HEK293 (cell line): ENCODE results near the gene MYO1F.

ENCODE experiments used
- KLF1 ChIP-seq: fragments of 450-650 bp; formaldehyde crosslinking; IDR thresholded peaks from 2 replicates; pipeline ENCODE4 v1.5.1; 2016; ENCODE audit warnings: missing biosample characterization, missing genetic modification characterization
- KLF10 ChIP-seq: fragments of 450-650 bp; IDR thresholded peaks from 2 replicates; pipeline ENCODE4 v1.5.1; 2018; ENCODE audit warnings: missing biosample characterization, mild to moderate bottlenecking, missing genetic modification characterization
- KLF16 ChIP-seq: fragments of 450-650 bp; formaldehyde crosslinking; IDR thresholded peaks from 2 replicates; pipeline ENCODE4 v1.5.1; 2017; ENCODE audit warnings: missing biosample characterization, missing genetic modification characterization
- KLF9 ChIP-seq: fragments of 450-650 bp; formaldehyde crosslinking; IDR thresholded peaks from 2 replicates; pipeline ENCODE4 v1.5.1; 2016; ENCODE audit warnings: missing biosample characterization, missing genetic modification characterization, low read depth
- SETDB1 ChIP-seq: IDR thresholded peaks from one replicate; pipeline ENCODE4 v1.6.1; 2017; ENCODE audit warnings: mild to moderate bottlenecking, low read length, moderate library complexity, mixed read lengths; ENCODE audit not compliant: insufficient read length
- ZBTB8A ChIP-seq: fragments of 450-650 bp; formaldehyde crosslinking; IDR thresholded peaks from 2 replicates; pipeline ENCODE4 v1.5.1; 2016; ENCODE audit warnings: missing biosample characterization, missing genetic modification characterization
- ZEB2 ChIP-seq: fragments of 450-650 bp; formaldehyde crosslinking; IDR thresholded peaks from 2 replicates; pipeline ENCODE4 v1.5.1; 2016; ENCODE audit warnings: missing biosample characterization, missing genetic modification characterization
- ZNF133 ChIP-seq: fragments of 450-650 bp; formaldehyde crosslinking; IDR thresholded peaks from 2 replicates; pipeline ENCODE4 v1.5.1; 2016; ENCODE audit warnings: missing biosample characterization, missing genetic modification characterization
- ZNF23 ChIP-seq: fragments of 450-650 bp; formaldehyde crosslinking; IDR thresholded peaks from 2 replicates; pipeline ENCODE4 v1.5.1; 2016; ENCODE audit warnings: missing biosample characterization, missing genetic modification characterization, borderline replicate concordance
- ZNF274 ChIP-seq, 2 experiments: fragments of 200-500 bp in 1 of 2; fragments of 450-650 bp in 1 of 2; sonication (Bioruptor generic) in 1 of 2; formaldehyde crosslinking in 1 of 2; IDR thresholded peaks; 2 replicates each; pipeline versions ENCODE4 v1.5.1 to v1.6.1; 2014 to 2016; ENCODE audit warnings: borderline replicate concordance in 1 of 2, inconsistent platforms in 1 of 2, low read length in 1 of 2, missing biosample characterization in 1 of 2, missing genetic modification characterization in 1 of 2
- ZNF280C ChIP-seq: fragments of 450-650 bp; formaldehyde crosslinking; IDR thresholded peaks from 2 replicates; pipeline ENCODE4 v1.5.1; 2016; ENCODE audit warnings: missing biosample characterization, missing genetic modification characterization
- ZNF366 ChIP-seq: fragments of 450-650 bp; formaldehyde crosslinking; conservative IDR thresholded peaks from 2 replicates; pipeline ENCODE4 v1.5.1; 2016; ENCODE audit warnings: missing biosample characterization, missing genetic modification characterization
- ZNF510 ChIP-seq: fragments of 450-650 bp; formaldehyde crosslinking; IDR thresholded peaks from 2 replicates; pipeline ENCODE4 v1.5.1; 2018; ENCODE audit warnings: mild to moderate bottlenecking, missing genetic modification characterization, missing biosample characterization; ENCODE audit not compliant: insufficient replicate concordance
- ZNF514 ChIP-seq: fragments of 450-650 bp; formaldehyde crosslinking; IDR thresholded peaks from 2 replicates; pipeline ENCODE4 v1.5.1; 2016; ENCODE audit warnings: missing biosample characterization, missing genetic modification characterization
- ZNF521 ChIP-seq: fragments of 450-650 bp; formaldehyde crosslinking; IDR thresholded peaks from 2 replicates; pipeline ENCODE4 v1.5.1; 2017; ENCODE audit warnings: missing biosample characterization, mild to moderate bottlenecking, missing genetic modification characterization
- ZNF558 ChIP-seq: fragments of 450-650 bp; formaldehyde crosslinking; IDR thresholded peaks from 2 replicates; pipeline ENCODE4 v1.5.1; 2016; ENCODE audit warnings: missing biosample characterization, missing genetic modification characterization
- ZNF585B ChIP-seq: fragments of 450-650 bp; formaldehyde crosslinking; IDR thresholded peaks from 2 replicates; pipeline ENCODE4 v1.5.1; 2016; ENCODE audit warnings: missing biosample characterization, missing genetic modification characterization
- ZNF623 ChIP-seq: fragments of 450-650 bp; formaldehyde crosslinking; IDR thresholded peaks from 2 replicates; pipeline ENCODE4 v1.5.1; 2016; ENCODE audit warnings: missing biosample characterization, missing genetic modification characterization
- ZNF664 ChIP-seq: fragments of 450-650 bp; formaldehyde crosslinking; IDR thresholded peaks from 2 replicates; pipeline ENCODE4 v1.5.1; 2016; ENCODE audit warnings: missing biosample characterization, missing genetic modification characterization
- ZNF670 ChIP-seq: fragments of 450-650 bp; formaldehyde crosslinking; IDR thresholded peaks from 2 replicates; pipeline ENCODE4 v1.5.1; 2016; ENCODE audit warnings: missing biosample characterization, missing genetic modification characterization, low read depth
- ZNF776 ChIP-seq: fragments of 450-650 bp; formaldehyde crosslinking; IDR thresholded peaks from 2 replicates; pipeline ENCODE4 v1.5.0; 2017; ENCODE audit warnings: missing biosample characterization, missing genetic modification characterization, borderline replicate concordance
- ZXDB ChIP-seq: fragments of 450-650 bp; formaldehyde crosslinking; IDR thresholded peaks from 2 replicates; pipeline ENCODE4 v1.5.1; 2016; ENCODE audit warnings: missing biosample characterization, missing genetic modification characterization
- TF ChIP-seq, protein P1 (sequence below): fragments of 450-650 bp; formaldehyde crosslinking; IDR thresholded peaks from 2 replicates; pipeline ENCODE4 v1.5.1; 2016; ENCODE audit warnings: missing biosample characterization, missing genetic modification characterization
- TF ChIP-seq, protein P2 (sequence below): fragments of 450-650 bp; formaldehyde crosslinking; IDR thresholded peaks from 2 replicates; pipeline ENCODE4 v1.5.1; 2017; ENCODE audit warnings: missing biosample characterization, missing genetic modification characterization
- TF ChIP-seq, protein P3 (sequence below): fragments of 450-650 bp; formaldehyde crosslinking; IDR thresholded peaks from 2 replicates; pipeline ENCODE4 v1.5.1; 2017; ENCODE audit warnings: missing biosample characterization, missing genetic modification characterization
- TF ChIP-seq, protein P4 (sequence below): fragments of 450-650 bp; formaldehyde crosslinking; IDR thresholded peaks from 2 replicates; pipeline ENCODE4 v1.5.1; 2016; ENCODE audit warnings: missing biosample characterization, missing genetic modification characterization

MYO1F gene

GRCh38 chr19:8609279-8610040 lies 32.2 kb upstream of the MYO1F start (continued):
- TF ChIP-seq, protein P1, sequence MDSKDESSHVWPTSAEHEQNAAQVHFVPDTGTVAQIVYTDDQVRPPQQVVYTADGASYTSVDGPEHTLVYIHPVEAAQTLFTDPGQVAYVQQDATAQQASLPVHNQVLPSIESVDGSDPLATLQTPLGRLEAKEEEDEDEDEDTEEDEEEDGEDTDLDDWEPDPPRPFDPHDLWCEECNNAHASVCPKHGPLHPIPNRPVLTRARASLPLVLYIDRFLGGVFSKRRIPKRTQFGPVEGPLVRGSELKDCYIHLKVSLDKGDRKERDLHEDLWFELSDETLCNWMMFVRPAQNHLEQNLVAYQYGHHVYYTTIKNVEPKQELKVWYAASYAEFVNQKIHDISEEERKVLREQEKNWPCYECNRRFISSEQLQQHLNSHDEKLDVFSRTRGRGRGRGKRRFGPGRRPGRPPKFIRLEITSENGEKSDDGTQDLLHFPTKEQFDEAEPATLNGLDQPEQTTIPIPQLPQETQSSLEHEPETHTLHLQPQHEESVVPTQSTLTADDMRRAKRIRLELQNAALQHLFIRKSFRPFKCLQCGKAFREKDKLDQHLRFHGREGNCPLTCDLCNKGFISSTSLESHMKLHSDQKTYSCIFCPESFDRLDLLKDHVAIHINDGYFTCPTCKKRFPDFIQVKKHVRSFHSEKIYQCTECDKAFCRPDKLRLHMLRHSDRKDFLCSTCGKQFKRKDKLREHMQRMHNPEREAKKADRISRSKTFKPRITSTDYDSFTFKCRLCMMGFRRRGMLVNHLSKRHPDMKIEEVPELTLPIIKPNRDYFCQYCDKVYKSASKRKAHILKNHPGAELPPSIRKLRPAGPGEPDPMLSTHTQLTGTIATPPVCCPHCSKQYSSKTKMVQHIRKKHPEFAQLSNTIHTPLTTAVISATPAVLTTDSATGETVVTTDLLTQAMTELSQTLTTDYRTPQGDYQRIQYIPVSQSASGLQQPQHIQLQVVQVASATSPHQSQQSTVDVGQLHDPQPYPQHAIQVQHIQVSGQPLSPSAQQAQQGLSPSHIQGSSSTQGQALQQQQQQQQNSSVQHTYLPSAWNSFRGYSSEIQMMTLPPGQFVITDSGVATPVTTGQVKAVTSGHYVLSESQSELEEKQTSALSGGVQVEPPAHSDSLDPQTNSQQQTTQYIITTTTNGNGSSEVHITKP (tag by site-specific recombination), result no peak
- TF ChIP-seq ZNF510, result no peak
- TF ChIP-seq ZBTB8A, result peak; percentile 32; the same call in 1 of the 2 replicates
- TF ChIP-seq SETDB1, result no peak
- TF ChIP-seq ZNF280C (tag by site-specific recombination), result no peak
- TF ChIP-seq ZNF366 (tag by site-specific recombination), result no peak
- no peak for TF ChIP-seq ZNF585B
- TF ChIP-seq ZNF558 (tag by site-specific recombination), result no peak
- no peak for TF ChIP-seq ZNF623 (tag by site-specific recombination)
- no peak for TF ChIP-seq ZNF133 (tag by site-specific recombination)
- TF ChIP-seq ZNF514 (tag by site-specific recombination), result no peak
- TF ChIP-seq, protein P2, sequence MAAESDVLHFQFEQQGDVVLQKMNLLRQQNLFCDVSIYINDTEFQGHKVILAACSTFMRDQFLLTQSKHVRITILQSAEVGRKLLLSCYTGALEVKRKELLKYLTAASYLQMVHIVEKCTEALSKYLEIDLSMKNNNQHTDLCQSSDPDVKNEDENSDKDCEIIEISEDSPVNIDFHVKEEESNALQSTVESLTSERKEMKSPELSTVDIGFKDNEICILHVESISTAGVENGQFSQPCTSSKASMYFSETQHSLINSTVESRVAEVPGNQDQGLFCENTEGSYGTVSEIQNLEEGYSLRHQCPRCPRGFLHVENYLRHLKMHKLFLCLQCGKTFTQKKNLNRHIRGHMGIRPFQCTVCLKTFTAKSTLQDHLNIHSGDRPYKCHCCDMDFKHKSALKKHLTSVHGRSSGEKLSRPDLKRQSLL (tag by site-specific recombination), result no peak
- TF ChIP-seq, protein P3, sequence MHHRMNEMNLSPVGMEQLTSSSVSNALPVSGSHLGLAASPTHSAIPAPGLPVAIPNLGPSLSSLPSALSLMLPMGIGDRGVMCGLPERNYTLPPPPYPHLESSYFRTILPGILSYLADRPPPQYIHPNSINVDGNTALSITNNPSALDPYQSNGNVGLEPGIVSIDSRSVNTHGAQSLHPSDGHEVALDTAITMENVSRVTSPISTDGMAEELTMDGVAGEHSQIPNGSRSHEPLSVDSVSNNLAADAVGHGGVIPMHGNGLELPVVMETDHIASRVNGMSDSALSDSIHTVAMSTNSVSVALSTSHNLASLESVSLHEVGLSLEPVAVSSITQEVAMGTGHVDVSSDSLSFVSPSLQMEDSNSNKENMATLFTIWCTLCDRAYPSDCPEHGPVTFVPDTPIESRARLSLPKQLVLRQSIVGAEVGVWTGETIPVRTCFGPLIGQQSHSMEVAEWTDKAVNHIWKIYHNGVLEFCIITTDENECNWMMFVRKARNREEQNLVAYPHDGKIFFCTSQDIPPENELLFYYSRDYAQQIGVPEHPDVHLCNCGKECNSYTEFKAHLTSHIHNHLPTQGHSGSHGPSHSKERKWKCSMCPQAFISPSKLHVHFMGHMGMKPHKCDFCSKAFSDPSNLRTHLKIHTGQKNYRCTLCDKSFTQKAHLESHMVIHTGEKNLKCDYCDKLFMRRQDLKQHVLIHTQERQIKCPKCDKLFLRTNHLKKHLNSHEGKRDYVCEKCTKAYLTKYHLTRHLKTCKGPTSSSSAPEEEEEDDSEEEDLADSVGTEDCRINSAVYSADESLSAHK (tag by site-specific recombination), result no peak
- TF ChIP-seq, protein P4, sequence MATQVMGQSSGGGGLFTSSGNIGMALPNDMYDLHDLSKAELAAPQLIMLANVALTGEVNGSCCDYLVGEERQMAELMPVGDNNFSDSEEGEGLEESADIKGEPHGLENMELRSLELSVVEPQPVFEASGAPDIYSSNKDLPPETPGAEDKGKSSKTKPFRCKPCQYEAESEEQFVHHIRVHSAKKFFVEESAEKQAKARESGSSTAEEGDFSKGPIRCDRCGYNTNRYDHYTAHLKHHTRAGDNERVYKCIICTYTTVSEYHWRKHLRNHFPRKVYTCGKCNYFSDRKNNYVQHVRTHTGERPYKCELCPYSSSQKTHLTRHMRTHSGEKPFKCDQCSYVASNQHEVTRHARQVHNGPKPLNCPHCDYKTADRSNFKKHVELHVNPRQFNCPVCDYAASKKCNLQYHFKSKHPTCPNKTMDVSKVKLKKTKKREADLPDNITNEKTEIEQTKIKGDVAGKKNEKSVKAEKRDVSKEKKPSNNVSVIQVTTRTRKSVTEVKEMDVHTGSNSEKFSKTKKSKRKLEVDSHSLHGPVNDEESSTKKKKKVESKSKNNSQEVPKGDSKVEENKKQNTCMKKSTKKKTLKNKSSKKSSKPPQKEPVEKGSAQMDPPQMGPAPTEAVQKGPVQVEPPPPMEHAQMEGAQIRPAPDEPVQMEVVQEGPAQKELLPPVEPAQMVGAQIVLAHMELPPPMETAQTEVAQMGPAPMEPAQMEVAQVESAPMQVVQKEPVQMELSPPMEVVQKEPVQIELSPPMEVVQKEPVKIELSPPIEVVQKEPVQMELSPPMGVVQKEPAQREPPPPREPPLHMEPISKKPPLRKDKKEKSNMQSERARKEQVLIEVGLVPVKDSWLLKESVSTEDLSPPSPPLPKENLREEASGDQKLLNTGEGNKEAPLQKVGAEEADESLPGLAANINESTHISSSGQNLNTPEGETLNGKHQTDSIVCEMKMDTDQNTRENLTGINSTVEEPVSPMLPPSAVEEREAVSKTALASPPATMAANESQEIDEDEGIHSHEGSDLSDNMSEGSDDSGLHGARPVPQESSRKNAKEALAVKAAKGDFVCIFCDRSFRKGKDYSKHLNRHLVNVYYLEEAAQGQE (tag by site-specific recombination), result no peak
- TF ChIP-seq ZEB2 (tag by site-specific recombination), result no peak
- TF ChIP-seq ZNF23 (tag by site-specific recombination), result no peak
- TF ChIP-seq ZNF670 (tag by site-specific recombination), result no peak
- TF ChIP-seq ZXDB, result no peak
- no peak for TF ChIP-seq ZNF521 (tag by site-specific recombination)
- no peak for TF ChIP-seq ZNF664 (tag by site-specific recombination)
- no peak for TF ChIP-seq ZNF776
- no peak for TF ChIP-seq KLF10 (tag by site-specific recombination)
- peak; percentile 55; the same call in 1 of the 2 replicates for TF ChIP-seq KLF9 (tag by site-specific recombination)
- peak; percentile 74 for TF ChIP-seq KLF1
- no peak for TF ChIP-seq KLF16 (tag by site-specific recombination)
- TF ChIP-seq ZNF274 (IDR thresholded peaks at IDR 0.05; ENCODE audit: low read length), result no peak
- no peak for TF ChIP-seq ZNF274 (tag by site-specific recombination; IDR thresholded peaks at IDR 0.05; ENCODE audit: borderline replicate concordance)
